Duodenal mucosa (tissue), 2 donors: Measurements from ENCODE around the gene SIX1.

Source experiments
- H3K27ac ChIP-seq: one replicate; pipeline ENCODE4 v1.7.0; 2013; ENCODE audit warnings: low read depth, low read length
- H3K27me3 ChIP-seq, 2 donors: one replicate each; pipeline ENCODE4 v1.7.0; 2013; ENCODE audit warnings: low read length in 2 of 2, control low read depth in 1 of 2; ENCODE audit not compliant: insufficient read depth in 2 of 2, control insufficient read depth in 1 of 2
- H3K36me3 ChIP-seq, 2 donors: one replicate each; pipeline ENCODE4 v1.7.0; 2013; ENCODE audit warnings: low read length in 2 of 2, control low read depth in 1 of 2; ENCODE audit not compliant: insufficient read depth in 2 of 2, control insufficient read depth in 1 of 2
- H3K4me1 ChIP-seq, 2 donors: one replicate each; pipeline ENCODE4 v1.7.0; 2013; ENCODE audit warnings: low read length in 2 of 2, control low read depth in 1 of 2; ENCODE audit not compliant: insufficient read depth in 2 of 2, control insufficient read depth in 1 of 2
- H3K4me3 ChIP-seq, 2 donors: one replicate each; pipeline ENCODE4 v1.7.0; 2013; ENCODE audit warnings: low read length in 2 of 2, low read depth in 1 of 2
- H3K9ac ChIP-seq, 2 donors: one replicate each; pipeline ENCODE4 v1.7.0; 2013; ENCODE audit warnings: low read length in 2 of 2, low read depth in 1 of 2
- H3K9me3 ChIP-seq, 2 donors: one replicate each; pipeline ENCODE4 v1.7.0; 2013; ENCODE audit warnings: low read length in 2 of 2, control low read depth in 1 of 2; ENCODE audit not compliant: control insufficient read depth in 1 of 2

Gene SIX1

GRCh38 chr14:60655119-60655897, 6.0 kb upstream of the SIX1 start:
- no peaks in the 10 kb centered on the region for H3K36me3 ChIP-seq
- no peaks in the 10 kb centered on the region for H3K9me3 ChIP-seq
- H3K27ac ChIP-seq: no peak overlapping the region
- H3K4me3 ChIP-seq: no peak overlapping the region
- H3K27me3 ChIP-seq: peaks cover 76 to 81% of the 10 kb centered on the region in 2 donors
- H3K4me1 ChIP-seq: peaks cover 23 to 33% of the 10 kb centered on the region in 2 donors
- H3K9ac ChIP-seq: no peak overlapping the region

- Histone ChIP-seq H3K9ac (no peak overlapping the region), H3K4me3 (no peak overlapping the region), H3K9me3 (no peaks in the 10 kb centered on the region), H3K36me3 (no peaks in the 10 kb centered on the region), H3K27me3 (peaks cover 85 to 87% of the 10 kb centered on the region in 2 donors), H3K27ac (no peak overlapping the region), H3K4me1 (peaks cover 23 to 40% of the 10 kb centered on the region in 2 donors)
Measured at GRCh38 chr14:60654334-60654821, 5.1 kb upstream of the SIX1 start.

GRCh38 chr14:60653701-60654161, 4.5 kb upstream of the SIX1 start:
- Histone ChIP-seq H3K36me3 (no peaks in the 10 kb centered on the region), H3K27me3 (peaks cover 85 to 87% of the 10 kb centered on the region in 2 donors), H3K4me3 (no peak overlapping the region), H3K9ac (no peak overlapping the region), H3K9me3 (no peaks in the 10 kb centered on the region), H3K4me1 (peaks cover 27 to 45% of the 10 kb centered on the region in 2 donors), H3K27ac (no peak overlapping the region)

GRCh38 chr14:60652674-60653651, 3.7 kb upstream of the SIX1 start:
- no peaks in the 10 kb centered on the region for H3K36me3 ChIP-seq
- H3K4me3 ChIP-seq: no peak overlapping the region
- no peaks in the 10 kb centered on the region for H3K9me3 ChIP-seq
- no peak overlapping the region for H3K9ac ChIP-seq
- peaks cover 32 to 49% of the 10 kb centered on the region in 2 donors for H3K4me1 ChIP-seq
- H3K27ac ChIP-seq: no peak overlapping the region
- H3K27me3 ChIP-seq: peaks cover 87% of the 10 kb centered on the region in 2 donors

GRCh38 chr14:60651796-60652673, 2.8 kb upstream of the SIX1 start:
- no peaks in the 10 kb centered on the region for H3K36me3 ChIP-seq
- H3K4me3 ChIP-seq: peak overlapping the region in 1 of 2 donors; percentile 35
- peaks cover 36 to 50% of the 10 kb centered on the region in 2 donors for H3K4me1 ChIP-seq
- no peak overlapping the region for H3K9ac ChIP-seq
- no peaks in the 10 kb centered on the region for H3K9me3 ChIP-seq
- H3K27ac ChIP-seq: no peak overlapping the region
- H3K27me3 ChIP-seq: peaks cover 89 to 90% of the 10 kb centered on the region in 2 donors

GRCh38 chr14:60651086-60651795, 2.0 kb upstream of the SIX1 start:
- Histone ChIP-seq H3K27ac (no peak overlapping the region), H3K4me3 (no peak overlapping the region), H3K9ac (no peak overlapping the region), H3K9me3 (no peaks in the 10 kb centered on the region), H3K4me1 (peaks cover 34 to 49% of the 10 kb centered on the region in 2 donors), H3K36me3 (no peaks in the 10 kb centered on the region), H3K27me3 (peaks cover 91 to 92% of the 10 kb centered on the region in 2 donors)

- H3K4me1 ChIP-seq: peaks cover 30 to 44% of the 10 kb centered on the region in 2 donors
- peaks cover 92 to 94% of the 10 kb centered on the region in 2 donors for H3K27me3 ChIP-seq
- H3K36me3 ChIP-seq: no peaks in the 10 kb centered on the region
- no peak overlapping the region for H3K27ac ChIP-seq
- no peaks in the 10 kb centered on the region for H3K9me3 ChIP-seq
- H3K9ac ChIP-seq: no peak overlapping the region
- H3K4me3 ChIP-seq: no peak overlapping the region
Measured at GRCh38 chr14:60650373-60650961, 1.2 kb upstream of the SIX1 start.

- peaks cover 92 to 99% of the 10 kb centered on the region in 2 donors for H3K27me3 ChIP-seq
Measured at GRCh38 chr14:60649875-60650372, 647 bp upstream of the SIX1 start.

More at GRCh38 chr14:60649875-60650372, 647 bp upstream of the SIX1 start:
- Histone ChIP-seq H3K4me3 (peak overlapping the region; percentile 62 to 69), H3K4me1 (peaks cover 30 to 44% of the 10 kb centered on the region in 2 donors), H3K27ac (no peak overlapping the region), H3K9me3 (no peaks in the 10 kb centered on the region), H3K9ac (no peak overlapping the region), H3K36me3 (no peaks in the 10 kb centered on the region)
